Stimulated activated CD8-positive, alpha-beta memory T cell treated with anti-CD3 and anti-CD28 coated beads, Interleukin-15, amount 100 ng/mL, for 48 hours (primary cell): Measurements from ENCODE around the gene TREX2.
"Not testable (repeated sequence)": the region's sequence is repeated elsewhere in the genome, so short reads cannot be mapped to it uniquely, and the experiment has no call there.

Source experiments
- DNase-seq, 2 donors: peaks; one replicate each; pipeline ENCODE4 v3.0.0-alpha.2; 2020; ENCODE audit warnings: low read depth in 2 of 2

TREX2 gene

GRCh38 chrX:153408221-153408721 is 37.6 kb downstream of the TREX2 start:
- no peak for DNase-seq

- DNase-seq: no peak
These were observed 38.1 kb downstream of the TREX2 start for GRCh38 chrX:153407736-153408135.

GRCh38 chrX:153406903-153407302 is 39.0 kb downstream of the TREX2 start:
- no peak for DNase-seq

- no peak for DNase-seq
These were observed 39.8 kb downstream of the TREX2 start for GRCh38 chrX:153406011-153406410.

- DNase-seq: no peak
These were observed 40.4 kb downstream of the TREX2 start for GRCh38 chrX:153405426-153405825.

- DNase-seq: not testable (repeated sequence)
These were observed 41.5 kb downstream of the TREX2 start for GRCh38 chrX:153404333-153404732.

GRCh38 chrX:153401133-153401764 is 44.6 kb downstream of the TREX2 start, which contains the start of gene PNMA6E:
Gene PNMA6E, minus strand, starts transcription at chrX:153401350. Its CDS starts 2,501 bp downstream, at chrX:153398849.
- no peak for DNase-seq

- peak; percentile 28 to 38 for DNase-seq
These were observed 45.4 kb downstream of the TREX2 start for GRCh38 chrX:153400146-153401132.

- no peak for DNase-seq
These were observed 47.4 kb downstream of the TREX2 start for GRCh38 chrX:153398275-153398960.

GRCh38 chrX:153397256-153397960 is 48.4 kb downstream of the TREX2 start:
- no peak for DNase-seq

GRCh38 chrX:153396320-153397195 is 49.3 kb downstream of the TREX2 start:
- no peak for DNase-seq

GRCh38 chrX:153395613-153396319 is 50.1 kb downstream of the TREX2 start:
- no peak for DNase-seq

- no peak for DNase-seq
These were observed 51.2 kb downstream of the TREX2 start for GRCh38 chrX:153394612-153395011.
